WTC11 (cell line): ENCODE results near the gene LEFTY1.

Experiments
- CREB1 ChIP-seq: sonication (generic); formaldehyde crosslinking; IDR thresholded peaks from 2 replicates; pipeline ENCODE4 v1.8.0; 2023; ENCODE audit warnings: mild to moderate bottlenecking, missing genetic modification reagents
- TF ChIP-seq, protein P1 (sequence below): fragments of 200-600 bp; IDR thresholded peaks from 2 replicates; pipeline ENCODE4 v1.8.0; 2022; ENCODE audit warnings: antibody characterized with exemption
- TF ChIP-seq, protein P2 (sequence below): sonication (generic); formaldehyde crosslinking; conservative IDR thresholded peaks from 2 replicates; pipeline ENCODE4 v1.8.1; 2022; ENCODE audit warnings: mild to moderate bottlenecking, missing genetic modification reagents
- TF ChIP-seq, protein P3 (sequence below): sonication (generic); formaldehyde crosslinking; IDR thresholded peaks from 2 replicates; pipeline ENCODE4 v1.8.1; 2023; ENCODE audit warnings: mild to moderate bottlenecking, missing genetic modification reagents
- TF ChIP-seq, protein P4 (sequence below): fragments of 250-450 bp; sonication (Bioruptor Pico); IDR thresholded peaks from 2 replicates; pipeline ENCODE4 v1.9.0; 2021; ENCODE audit warnings: mild to moderate bottlenecking, borderline replicate concordance

DNA sequence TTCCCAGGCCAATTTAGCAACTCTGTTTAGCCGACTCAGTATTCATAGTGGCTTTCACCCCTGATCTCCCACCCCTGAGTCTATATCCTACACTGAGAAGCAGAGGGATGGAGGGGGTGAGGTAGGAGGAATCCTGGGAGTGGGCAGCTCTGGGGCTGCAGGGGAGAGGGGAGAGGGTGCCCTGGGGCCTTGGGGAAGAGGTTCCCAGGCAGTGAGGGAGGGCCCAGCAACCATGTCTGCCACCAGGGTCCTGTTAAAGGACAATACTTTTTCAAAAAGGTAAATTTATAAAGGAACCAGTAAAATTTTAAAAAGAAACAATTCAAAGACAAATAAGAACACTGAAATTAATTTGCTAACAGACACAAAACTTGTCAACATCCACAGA lies 48.7 kb downstream of the LEFTY1 start:
- TF ChIP-seq, protein P1, sequence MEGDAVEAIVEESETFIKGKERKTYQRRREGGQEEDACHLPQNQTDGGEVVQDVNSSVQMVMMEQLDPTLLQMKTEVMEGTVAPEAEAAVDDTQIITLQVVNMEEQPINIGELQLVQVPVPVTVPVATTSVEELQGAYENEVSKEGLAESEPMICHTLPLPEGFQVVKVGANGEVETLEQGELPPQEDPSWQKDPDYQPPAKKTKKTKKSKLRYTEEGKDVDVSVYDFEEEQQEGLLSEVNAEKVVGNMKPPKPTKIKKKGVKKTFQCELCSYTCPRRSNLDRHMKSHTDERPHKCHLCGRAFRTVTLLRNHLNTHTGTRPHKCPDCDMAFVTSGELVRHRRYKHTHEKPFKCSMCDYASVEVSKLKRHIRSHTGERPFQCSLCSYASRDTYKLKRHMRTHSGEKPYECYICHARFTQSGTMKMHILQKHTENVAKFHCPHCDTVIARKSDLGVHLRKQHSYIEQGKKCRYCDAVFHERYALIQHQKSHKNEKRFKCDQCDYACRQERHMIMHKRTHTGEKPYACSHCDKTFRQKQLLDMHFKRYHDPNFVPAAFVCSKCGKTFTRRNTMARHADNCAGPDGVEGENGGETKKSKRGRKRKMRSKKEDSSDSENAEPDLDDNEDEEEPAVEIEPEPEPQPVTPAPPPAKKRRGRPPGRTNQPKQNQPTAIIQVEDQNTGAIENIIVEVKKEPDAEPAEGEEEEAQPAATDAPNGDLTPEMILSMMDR, result no peak
- TF ChIP-seq, protein P2, sequence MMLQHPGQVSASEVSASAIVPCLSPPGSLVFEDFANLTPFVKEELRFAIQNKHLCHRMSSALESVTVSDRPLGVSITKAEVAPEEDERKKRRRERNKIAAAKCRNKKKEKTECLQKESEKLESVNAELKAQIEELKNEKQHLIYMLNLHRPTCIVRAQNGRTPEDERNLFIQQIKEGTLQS (CRISPR knock-in tag), result no peak
- TF ChIP-seq, protein P3, sequence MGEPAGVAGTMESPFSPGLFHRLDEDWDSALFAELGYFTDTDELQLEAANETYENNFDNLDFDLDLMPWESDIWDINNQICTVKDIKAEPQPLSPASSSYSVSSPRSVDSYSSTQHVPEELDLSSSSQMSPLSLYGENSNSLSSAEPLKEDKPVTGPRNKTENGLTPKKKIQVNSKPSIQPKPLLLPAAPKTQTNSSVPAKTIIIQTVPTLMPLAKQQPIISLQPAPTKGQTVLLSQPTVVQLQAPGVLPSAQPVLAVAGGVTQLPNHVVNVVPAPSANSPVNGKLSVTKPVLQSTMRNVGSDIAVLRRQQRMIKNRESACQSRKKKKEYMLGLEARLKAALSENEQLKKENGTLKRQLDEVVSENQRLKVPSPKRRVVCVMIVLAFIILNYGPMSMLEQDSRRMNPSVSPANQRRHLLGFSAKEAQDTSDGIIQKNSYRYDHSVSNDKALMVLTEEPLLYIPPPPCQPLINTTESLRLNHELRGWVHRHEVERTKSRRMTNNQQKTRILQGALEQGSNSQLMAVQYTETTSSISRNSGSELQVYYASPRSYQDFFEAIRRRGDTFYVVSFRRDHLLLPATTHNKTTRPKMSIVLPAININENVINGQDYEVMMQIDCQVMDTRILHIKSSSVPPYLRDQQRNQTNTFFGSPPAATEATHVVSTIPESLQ (CRISPR knock-in tag), result no peak
- no peak for TF ChIP-seq CREB1 (CRISPR knock-in tag)
- TF ChIP-seq, protein P4, sequence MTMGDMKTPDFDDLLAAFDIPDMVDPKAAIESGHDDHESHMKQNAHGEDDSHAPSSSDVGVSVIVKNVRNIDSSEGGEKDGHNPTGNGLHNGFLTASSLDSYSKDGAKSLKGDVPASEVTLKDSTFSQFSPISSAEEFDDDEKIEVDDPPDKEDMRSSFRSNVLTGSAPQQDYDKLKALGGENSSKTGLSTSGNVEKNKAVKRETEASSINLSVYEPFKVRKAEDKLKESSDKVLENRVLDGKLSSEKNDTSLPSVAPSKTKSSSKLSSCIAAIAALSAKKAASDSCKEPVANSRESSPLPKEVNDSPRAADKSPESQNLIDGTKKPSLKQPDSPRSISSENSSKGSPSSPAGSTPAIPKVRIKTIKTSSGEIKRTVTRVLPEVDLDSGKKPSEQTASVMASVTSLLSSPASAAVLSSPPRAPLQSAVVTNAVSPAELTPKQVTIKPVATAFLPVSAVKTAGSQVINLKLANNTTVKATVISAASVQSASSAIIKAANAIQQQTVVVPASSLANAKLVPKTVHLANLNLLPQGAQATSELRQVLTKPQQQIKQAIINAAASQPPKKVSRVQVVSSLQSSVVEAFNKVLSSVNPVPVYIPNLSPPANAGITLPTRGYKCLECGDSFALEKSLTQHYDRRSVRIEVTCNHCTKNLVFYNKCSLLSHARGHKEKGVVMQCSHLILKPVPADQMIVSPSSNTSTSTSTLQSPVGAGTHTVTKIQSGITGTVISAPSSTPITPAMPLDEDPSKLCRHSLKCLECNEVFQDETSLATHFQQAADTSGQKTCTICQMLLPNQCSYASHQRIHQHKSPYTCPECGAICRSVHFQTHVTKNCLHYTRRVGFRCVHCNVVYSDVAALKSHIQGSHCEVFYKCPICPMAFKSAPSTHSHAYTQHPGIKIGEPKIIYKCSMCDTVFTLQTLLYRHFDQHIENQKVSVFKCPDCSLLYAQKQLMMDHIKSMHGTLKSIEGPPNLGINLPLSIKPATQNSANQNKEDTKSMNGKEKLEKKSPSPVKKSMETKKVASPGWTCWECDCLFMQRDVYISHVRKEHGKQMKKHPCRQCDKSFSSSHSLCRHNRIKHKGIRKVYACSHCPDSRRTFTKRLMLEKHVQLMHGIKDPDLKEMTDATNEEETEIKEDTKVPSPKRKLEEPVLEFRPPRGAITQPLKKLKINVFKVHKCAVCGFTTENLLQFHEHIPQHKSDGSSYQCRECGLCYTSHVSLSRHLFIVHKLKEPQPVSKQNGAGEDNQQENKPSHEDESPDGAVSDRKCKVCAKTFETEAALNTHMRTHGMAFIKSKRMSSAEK (CRISPR knock-in tag), result no peak
